GM10266 (cell line): ENCODE results near the gene SAMD13.

ENCODE experiments used
- DNase-seq: peaks from one replicate; pipeline ENCODE4 v3.0.0; 2012; ENCODE audit errors: extremely low spot score
- TF ChIP-seq, protein P1 (sequence below): IDR thresholded peaks from 2 replicates; pipeline ENCODE4 v1.5.1; 2012; ENCODE audit warnings: mild to moderate bottlenecking, low read depth; ENCODE audit not compliant: control insufficient read depth, insufficient read depth; ENCODE audit errors: missing control alignments

SAMD13 gene

DNA sequence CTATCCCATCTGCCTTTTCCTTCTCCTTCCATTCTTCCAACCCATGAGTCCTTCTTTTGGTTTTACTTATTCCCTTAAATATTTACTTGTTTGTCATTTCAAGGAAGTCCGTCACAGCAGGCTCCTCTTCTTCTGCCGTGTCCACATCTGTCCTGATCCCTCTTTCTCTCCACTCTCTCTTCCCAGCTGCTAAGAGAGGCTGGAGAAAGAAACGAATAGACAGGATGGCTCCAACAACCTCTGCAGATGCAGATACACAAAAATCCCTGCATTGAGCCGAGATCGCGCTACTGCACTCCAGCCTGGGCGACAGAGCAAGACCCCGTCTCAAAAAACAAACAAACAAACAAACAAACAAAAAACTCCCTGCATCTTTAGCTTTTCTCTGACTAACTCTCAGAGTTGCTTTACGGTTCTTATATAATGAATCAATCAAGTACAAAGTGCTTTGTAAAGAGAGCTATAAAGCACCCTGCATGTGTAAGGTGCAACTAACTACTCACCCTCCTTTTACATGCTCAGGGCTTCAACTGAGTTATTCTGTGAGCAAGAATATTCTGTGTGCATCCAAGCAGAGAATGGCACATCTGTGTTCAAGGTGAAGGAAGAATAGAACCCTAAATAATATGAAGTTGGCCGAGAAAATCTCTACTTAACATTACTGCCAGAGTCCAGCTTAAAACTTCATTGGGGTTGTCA lies 3.8 kb upstream of the SAMD13 start:
- DNase-seq, result no peak
- TF ChIP-seq, protein P1, sequence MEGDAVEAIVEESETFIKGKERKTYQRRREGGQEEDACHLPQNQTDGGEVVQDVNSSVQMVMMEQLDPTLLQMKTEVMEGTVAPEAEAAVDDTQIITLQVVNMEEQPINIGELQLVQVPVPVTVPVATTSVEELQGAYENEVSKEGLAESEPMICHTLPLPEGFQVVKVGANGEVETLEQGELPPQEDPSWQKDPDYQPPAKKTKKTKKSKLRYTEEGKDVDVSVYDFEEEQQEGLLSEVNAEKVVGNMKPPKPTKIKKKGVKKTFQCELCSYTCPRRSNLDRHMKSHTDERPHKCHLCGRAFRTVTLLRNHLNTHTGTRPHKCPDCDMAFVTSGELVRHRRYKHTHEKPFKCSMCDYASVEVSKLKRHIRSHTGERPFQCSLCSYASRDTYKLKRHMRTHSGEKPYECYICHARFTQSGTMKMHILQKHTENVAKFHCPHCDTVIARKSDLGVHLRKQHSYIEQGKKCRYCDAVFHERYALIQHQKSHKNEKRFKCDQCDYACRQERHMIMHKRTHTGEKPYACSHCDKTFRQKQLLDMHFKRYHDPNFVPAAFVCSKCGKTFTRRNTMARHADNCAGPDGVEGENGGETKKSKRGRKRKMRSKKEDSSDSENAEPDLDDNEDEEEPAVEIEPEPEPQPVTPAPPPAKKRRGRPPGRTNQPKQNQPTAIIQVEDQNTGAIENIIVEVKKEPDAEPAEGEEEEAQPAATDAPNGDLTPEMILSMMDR, result no peak

DNA sequence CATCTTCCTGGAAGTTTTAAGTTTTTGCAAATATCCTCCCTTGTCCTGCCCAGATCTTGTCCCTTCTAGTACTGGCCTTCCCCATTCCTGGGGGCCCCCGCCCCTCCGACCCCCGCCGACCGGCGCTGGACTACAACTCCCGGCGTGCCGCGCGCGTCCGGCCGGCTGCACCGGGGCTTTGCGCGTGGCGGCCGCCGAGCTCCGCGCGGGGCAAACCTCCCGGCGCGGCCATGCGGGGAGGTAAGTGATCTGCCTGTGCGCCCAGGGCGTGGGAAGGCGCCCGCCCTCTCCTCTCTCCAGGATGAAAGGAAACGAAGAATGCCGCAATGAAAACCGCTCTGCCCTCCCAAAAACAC lies 3.2 kb upstream of the SAMD13 start:
- TF ChIP-seq, protein P1, result no peak
- peak; percentile 74 for DNase-seq

DNA sequence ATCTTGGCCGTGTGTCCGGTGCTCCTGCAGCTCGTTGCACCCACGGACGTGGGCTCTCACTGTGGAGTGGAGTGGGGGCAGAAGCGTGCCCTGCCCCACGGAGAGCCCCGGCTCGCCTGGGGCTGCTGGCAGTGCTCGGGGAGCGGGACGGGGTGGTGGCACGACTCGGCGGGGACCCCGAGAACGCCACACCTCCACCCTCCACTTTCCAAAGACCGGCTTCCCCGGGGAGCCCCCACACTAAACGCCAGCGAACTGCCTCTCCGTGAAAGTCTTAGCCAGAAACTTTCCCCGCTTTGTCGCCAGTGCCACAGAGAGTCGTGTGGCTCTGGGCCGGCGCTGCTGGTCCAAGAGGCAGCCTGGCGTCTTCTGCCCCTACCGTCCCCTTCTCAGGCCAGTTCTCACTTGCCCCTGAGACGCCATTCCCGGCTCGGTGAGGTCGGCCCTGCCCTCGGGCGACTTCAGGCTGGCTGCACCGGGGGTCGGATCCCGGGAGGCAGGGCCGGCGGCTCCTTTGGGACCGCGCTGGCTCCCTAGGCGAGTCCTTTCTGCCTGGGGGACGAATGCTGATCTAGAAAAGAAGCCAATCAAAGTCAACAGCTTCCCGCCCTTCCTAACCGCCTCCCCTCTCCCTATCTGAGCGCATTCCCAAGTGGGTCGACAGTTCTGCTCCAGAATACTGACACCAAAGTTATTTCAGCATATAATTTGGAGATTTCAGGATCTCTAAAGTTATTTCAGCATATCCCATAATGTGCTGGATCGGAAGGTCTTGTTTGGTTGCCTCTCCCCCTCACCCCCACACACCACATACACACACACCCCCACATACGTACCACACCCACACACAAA lies 2.6 kb upstream of the SAMD13 start:
- TF ChIP-seq, protein P1, result no peak
- peak; percentile 70 for DNase-seq

DNA sequence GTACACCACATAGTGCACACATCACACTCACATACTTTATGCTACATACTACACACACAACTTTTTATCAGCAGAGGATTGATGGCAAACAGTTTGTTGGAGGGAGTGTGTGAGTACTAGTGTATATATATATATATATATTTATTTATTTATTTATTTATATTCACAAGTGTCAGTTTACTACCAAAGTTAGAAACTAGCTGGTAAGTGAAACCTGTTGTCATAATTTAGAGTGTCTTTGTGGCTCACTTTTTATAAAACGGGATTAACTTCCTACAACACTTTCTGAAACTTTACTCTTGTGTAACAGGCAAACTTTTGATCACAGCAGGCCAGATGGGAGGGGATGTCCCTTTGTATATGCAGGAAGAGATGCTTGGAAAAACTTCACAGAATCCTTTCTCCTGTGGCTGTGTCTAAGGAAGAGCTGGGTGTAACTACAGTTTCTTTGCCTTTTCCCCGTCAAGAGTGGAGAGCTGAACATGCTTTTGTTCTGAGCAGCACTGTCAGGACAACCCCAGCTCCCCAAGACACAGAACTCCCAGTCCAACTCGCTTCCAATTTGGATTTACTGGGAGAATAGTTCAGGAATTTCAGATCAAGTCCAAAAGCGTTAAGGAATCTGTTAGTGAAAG lies 1.9 kb upstream of the SAMD13 start:
- TF ChIP-seq, protein P1, result no peak
- DNase-seq, result no peak

DNA sequence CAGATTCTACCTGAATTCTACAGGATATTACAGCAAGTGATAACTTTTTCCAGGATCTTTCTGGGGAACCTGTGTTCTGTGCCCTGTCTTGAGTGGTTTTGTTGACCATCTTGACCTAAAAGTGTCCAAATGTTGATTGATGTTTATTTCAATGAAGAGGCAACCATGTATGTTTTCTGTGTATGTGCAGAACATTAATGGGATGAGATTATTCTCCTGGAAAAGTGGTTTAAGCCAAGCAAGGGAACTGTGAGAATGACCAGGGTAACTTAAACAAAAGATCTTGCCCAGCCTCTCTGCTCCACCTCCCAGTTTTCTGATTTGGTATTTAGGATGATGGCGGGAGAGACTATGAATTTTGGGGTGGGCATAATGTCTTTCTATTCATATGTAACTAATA lies 1.0 kb upstream of the SAMD13 start:
- TF ChIP-seq, protein P1, result no peak
- DNase-seq, result no peak

DNA sequence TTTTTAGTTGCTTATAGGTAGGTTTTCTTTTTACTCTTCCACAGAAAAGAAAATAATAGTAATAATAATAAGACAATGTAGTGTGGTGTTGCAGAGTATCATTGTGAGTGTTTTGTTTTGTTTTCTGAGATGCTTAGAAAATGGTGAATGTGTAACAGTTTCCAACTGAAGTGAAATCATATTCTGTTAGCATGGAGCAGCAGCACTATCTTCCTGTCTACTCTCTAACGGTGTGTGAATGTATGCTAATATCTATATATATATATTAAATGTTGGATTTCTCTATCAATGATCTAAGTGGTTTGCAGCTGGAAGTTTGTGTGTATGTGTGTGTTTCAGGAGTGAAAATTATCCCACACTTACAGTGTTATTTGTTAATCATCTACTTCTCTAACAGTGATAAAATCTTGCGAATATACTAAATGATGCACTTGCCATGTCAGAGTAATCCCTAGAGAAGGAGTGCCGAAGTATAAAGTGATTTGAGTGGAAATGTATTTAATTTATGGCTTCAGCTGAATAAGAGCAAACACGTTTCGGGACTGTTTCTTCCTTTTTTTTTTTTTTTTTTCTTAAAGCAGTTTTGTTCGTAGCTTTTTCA lies 377 bp downstream of the SAMD13 start:
- TF ChIP-seq, protein P1, result no peak
- no peak for DNase-seq
